22Rv1 (cell line): ENCODE measurements around the gene PTCRA.

ENCODE experiments used
- ZFX ChIP-seq: fragments of 450-650 bp; IDR thresholded peaks from 2 replicates; pipeline ENCODE4 v1.6.1; 2017; ENCODE audit warnings: antibody characterized with exemption, borderline replicate concordance
- TF ChIP-seq, protein P1 (sequence below): fragments of 450-650 bp; IDR thresholded peaks from 2 replicates; pipeline ENCODE4 v1.5.1; 2017; ENCODE audit warnings: mild to moderate bottlenecking

DNA sequence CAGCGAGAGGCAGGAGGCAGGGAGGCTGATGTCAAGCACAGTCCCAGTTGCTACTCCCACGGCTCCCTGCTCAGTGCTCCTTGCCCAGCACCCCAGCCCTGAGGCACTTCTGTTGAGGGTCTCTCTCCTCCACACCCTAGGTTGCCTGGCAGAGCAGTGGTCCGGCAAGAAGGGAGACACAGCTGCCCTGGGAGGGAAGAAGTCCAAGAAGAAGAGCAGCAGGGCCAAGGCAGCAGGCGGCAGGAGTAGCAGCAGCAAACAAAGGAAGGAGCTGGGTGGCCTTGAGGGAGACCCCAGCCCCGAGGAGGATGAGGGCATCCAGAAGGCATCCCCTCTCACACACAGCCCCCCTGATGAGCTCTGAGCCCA lies 22.6 kb downstream of the PTCRA start:
- TF ChIP-seq, protein P1, sequence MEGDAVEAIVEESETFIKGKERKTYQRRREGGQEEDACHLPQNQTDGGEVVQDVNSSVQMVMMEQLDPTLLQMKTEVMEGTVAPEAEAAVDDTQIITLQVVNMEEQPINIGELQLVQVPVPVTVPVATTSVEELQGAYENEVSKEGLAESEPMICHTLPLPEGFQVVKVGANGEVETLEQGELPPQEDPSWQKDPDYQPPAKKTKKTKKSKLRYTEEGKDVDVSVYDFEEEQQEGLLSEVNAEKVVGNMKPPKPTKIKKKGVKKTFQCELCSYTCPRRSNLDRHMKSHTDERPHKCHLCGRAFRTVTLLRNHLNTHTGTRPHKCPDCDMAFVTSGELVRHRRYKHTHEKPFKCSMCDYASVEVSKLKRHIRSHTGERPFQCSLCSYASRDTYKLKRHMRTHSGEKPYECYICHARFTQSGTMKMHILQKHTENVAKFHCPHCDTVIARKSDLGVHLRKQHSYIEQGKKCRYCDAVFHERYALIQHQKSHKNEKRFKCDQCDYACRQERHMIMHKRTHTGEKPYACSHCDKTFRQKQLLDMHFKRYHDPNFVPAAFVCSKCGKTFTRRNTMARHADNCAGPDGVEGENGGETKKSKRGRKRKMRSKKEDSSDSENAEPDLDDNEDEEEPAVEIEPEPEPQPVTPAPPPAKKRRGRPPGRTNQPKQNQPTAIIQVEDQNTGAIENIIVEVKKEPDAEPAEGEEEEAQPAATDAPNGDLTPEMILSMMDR, result no peak
- no peak for TF ChIP-seq ZFX
